ENCODE results near the gene SPG7.

The SPG7 gene

GRCh38 chr16:89602952-89603590, 94.9 kb downstream of the SPG7 start:
- no peak for DNase-seq

GRCh38 chr16:89604764-89605163, 96.6 kb downstream of the SPG7 start:
- DNase-seq = no peak

DNA sequence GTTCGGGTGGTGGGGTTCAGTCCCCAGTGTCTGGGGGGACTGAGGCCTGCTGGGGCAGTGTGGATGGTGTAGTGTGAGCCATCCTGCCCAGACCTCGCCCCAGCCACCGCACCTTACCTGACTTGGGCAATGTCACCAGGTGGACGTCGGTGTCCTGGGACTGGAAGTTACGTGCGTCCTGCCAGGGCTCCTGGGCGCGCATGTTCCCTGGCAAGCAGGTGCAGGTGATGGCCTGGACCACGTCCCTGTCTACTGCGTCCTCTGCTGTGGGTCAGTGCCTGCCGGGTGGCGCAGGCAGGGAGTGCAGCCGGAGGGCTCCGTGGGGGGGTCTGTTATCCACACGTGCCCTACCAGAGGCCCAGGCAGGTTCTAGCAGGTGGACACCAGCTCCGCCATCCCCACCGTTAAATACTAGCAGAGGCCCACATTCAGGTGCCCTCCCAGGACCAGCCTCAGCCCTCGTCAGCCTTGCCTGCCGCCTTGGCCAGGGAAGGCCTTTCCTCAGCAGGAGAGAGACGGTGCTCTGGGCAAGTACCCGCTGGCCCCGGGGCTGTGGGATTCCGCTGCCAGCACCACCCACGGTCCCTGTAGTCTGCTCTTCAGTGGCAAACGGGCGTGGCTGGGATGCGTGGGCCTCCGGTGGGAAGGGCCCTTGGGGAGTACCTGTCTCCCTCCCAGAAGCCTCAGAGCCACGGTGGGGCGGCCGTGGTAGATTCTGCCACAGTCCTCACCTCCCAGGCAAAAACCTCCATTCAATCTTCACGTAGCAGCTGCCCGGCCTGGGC, 97.2 kb downstream of the SPG7 start:
- DNase-seq = no peak

- no peak for DNase-seq
Measured at GRCh38 chr16:89606006-89606405, 97.8 kb downstream of the SPG7 start.

Data from NCI-H1105 treated with DMSO at 0.1 percent for 48 hours (cell line).